GM19463 (cell line): ENCODE measurements around the gene PTPRU.
"Not testable (repeated sequence)": the region's sequence is repeated elsewhere in the genome, so short reads cannot be mapped to it uniquely, and the experiment has no call there.

ENCODE experiments used
- ATAC-seq: cut with Tn5 transposase; IDR thresholded peaks from one replicate; pipeline ENCODE4 v1.9.1; 2021; ENCODE audit warnings: mild to moderate bottlenecking, moderate library complexity; ENCODE audit not compliant: unreplicated experiment

Gene PTPRU

DNA sequence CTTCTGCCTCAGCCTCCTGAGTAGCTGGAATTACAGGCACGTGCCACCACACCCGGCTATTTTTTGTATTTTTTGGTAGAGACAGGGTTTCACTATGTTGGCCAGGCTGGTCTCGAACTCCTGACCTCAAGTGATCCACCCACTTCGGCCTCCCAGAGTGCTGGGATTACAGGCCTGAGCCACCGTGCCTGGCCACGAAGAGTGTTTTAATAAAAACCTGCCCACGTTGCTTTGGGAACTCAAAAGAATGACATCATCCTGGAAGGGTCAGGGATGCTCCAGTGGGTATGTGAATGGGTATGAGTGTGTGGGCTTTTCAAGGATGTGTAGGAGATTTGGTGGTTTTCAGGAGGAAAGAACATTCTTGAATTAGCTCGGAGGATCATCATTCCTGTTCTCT is 78.4 kb downstream of the PTPRU start:
- not testable (repeated sequence) for ATAC-seq

DNA sequence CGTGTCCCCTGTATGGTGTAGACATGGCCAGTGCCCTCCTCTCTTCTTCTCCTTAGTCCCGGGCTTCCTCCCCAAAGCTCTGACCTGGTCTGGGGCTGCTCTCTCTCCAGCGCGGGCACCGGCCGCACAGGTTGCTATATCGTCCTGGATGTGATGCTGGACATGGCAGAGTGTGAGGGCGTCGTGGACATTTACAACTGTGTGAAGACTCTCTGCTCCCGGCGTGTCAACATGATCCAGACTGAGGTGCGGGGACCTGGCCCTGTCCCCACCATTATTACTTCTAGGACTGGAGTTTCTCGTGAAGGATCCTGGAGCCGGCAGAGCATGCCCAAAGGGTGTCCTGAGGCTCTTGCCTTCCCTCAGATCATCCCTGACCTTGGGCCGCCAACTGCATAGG is 78.9 kb downstream of the PTPRU start:
- ATAC-seq = no peak

DNA sequence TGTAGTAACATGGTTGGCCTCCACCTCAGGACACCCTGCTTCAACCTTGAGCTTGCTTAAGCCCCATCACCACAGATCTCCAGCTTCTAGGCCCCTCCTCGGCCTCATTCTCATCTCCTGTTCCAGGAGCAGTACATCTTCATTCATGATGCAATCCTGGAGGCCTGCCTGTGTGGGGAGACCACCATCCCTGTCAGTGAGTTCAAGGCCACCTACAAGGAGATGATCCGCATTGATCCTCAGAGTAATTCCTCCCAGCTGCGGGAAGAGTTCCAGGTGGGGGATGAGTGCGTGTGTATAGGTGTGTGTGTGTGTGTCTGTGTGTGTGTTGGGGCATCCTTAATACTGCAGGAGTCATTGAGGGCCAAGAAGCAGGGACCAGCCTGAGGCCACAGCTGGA is 79.6 kb downstream of the PTPRU start:
- ATAC-seq = no peak

DNA sequence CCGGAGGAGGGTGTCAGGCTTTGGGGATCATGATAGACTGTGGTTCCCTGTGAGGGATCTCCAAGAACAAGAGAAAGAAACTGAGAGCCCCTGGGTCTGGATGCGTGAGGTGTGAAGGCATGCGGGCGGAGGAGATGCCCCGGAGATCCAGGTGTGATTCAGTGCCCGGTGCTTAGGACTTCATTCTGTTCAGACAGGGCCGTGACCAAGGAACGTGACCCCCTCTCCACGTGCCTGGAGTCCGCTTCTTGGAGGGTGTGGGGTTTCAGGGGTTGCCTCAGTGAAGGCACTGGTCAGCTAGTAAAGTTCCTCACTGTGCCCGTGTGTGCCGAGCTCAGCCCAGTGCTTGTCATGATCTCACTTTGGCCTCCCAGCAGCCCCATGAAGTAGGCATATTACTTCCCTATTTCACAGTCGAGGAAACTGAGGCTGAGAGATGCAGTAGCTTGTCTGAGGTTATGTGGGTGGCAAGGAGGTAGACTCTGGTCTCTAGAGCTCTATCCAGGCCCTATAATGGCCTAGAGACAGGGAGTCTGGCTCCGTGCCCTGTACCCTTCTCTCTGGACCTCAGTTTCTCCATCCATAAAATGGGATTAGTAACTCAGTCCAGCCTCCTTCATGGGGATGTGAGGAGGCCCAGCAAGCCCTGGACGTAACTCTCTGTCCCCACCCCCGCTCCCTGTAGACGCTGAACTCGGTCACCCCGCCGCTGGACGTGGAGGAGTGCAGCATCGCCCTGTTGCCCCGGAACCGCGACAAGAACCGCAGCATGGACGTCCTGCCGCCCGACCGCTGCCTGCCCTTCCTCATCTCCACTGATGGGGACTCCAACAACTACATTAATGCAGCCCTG is 81.0 kb downstream of the PTPRU start:
- ATAC-seq = no peak

DNA sequence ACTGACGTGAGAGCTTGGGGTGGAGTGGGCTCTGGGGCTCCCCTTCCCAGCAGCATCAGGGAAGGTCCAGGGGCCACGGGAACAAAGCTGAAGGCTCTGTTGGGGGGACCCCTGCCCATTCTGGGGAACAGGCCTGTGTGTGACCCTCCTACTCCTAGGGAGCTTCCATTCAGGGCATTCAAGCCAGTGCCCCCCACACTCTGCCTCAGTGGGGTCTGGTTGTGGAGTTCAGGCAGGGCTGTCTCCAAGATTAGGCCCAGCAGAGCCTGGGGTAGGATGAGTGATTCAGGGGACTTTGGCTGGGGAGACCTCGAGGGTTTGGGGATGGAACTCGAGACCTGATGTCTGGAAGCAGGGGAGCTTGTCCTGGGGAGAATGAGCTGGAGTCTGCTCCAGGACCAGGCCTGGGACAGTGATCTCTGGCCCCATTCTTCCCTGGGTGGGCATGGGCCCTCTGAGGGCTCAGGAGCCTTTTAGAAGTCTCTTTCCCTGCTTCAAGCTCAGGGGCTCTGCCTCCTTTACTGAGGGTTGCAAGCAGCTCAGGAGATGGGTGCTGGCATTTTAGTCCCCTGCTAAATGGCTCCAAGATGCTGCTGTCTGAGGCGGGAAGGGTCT is 81.7 kb downstream of the PTPRU start:
- no peak for ATAC-seq

DNA sequence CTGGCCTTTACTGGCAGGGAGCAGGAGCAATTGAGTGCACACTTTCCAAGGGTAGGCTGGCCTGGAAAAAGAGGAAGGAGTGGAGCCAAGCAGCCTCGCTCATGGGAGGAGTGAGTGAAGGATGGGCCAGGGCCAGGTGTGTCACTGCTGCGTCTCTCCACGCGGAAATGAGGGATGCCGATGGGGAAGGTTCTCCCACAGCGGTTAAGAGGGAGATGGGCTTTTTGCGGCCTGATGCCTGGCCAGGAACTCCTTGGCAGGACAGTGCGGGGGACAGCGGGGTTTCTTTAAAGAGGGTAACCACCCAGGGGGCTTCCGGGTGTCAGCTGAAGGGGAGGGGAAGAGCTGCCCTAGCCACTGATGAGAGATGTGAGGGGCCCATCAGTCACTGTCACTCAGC is 82.4 kb downstream of the PTPRU start:
- ATAC-seq = no peak

DNA sequence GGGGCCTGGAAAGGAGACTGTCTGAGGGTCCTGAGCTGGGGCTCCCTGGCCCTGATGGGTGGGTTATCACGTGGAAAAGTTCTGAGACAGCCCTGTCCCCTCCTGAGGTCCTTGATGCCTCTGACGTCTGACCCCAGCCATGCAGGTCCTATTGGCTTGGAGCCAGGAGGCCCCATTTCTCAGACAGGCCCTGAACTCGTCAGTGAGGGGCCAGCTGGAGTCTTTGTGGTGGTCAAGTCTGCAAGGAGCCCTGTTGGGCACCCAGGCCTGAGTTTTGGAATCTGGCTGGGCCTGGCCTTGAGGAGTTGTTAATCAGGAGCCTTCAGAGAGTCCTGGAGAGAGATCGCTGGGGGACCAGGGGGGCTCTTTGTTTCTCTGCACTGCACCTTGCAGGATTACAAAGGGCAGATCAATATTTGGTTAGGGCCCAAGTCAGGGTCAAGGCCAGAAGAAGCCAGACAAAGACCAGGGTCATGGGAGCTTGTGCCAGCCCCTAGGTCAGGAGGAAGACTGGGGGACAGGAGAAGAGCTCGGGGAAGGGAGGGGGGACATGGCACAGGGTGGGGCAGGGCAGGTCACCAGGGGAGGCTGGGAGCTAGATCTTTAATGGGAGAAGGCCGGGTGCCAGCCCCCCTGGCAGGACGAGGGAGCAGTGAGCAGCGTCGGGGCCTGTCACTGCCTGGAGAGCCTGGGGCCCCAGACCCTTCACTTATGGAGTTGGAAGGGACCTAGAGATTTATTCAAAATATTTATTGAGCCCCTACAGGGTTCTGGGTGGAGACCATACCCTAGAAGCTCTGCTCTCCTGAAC is 83.2 kb downstream of the PTPRU start:
- no peak for ATAC-seq

DNA sequence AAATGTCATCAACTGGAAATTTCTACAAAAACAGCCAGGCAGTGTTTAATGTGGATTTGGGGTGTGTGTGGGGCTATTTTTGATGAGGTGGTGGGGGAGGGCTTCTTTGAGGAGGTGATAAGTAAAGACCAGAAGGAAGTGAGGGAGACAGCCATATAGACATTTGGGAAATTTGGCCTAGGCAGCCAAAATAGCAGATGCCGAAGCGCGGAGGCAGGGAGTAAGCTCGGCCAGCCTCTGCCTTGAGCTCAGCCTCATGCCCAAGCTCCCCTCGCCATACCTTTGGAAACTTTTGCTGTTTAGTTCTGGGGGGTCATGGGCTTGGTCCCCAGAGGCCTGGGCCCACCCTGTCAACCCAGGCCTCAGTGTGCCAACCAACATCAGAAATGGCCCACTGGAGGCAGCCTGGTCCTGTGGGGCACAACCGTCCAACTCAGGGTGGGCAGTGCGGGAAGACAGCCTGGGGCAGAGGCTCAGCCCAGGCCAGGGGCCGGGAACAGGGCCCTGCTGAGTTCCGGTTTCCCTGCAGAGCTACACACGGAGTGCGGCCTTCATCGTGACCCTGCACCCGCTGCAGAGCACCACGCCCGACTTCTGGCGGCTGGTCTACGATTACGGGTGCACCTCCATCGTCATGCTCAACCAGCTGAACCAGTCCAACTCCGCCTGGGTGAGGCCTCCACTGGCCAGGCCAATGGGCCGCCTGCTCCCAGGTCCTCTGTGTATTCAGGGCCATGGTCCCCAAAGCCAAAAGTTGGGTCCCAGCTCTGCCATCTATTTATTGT is 84.0 kb downstream of the PTPRU start:
- no peak for ATAC-seq

DNA sequence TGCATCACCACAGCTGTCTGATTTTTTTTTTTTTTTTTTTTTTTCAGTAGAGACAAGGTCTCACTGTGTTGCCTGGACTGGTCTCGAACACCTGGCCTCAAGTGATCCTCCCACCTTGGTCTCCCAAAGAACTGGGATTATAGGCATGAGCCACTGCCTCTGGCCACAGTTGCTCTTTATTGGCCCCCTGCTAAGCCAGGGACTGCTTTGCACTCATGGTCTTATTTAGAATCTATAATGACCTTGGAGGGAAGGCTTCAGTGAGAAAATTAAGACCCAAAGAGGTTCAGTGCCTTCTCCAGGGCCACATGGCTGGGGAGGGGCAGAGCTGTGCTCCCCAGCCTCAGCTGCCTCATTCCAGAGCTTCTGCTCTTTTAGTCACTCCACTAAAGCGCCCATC is 84.9 kb downstream of the PTPRU start:
- ATAC-seq = no peak

DNA sequence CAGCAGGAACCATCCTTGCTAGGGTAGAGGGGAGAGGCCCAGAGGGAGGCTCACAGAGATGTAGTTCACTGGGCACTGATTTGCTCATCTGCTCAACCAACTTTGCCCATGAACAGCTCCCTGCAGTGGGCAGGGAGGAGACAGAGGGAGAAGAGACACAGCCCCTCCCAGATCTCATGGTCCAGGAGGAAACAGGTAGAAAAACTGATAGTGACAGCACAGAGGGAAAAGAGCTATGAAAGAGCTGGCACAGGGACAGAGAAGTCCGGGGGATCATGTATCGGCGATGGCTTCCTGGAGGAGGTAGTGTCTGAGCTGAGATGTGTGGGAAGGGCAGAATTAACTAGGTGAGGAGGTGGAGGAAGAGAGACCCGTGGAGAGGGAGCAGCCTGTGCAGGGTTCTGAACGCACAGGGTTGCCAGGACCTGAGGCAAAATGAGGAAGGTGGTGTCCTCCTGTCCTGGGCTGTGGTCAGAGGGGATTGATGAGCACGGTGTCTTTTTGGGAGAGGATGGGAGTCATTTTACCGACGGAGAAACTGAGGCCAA is 85.9 kb downstream of the PTPRU start:
- no peak for ATAC-seq

DNA sequence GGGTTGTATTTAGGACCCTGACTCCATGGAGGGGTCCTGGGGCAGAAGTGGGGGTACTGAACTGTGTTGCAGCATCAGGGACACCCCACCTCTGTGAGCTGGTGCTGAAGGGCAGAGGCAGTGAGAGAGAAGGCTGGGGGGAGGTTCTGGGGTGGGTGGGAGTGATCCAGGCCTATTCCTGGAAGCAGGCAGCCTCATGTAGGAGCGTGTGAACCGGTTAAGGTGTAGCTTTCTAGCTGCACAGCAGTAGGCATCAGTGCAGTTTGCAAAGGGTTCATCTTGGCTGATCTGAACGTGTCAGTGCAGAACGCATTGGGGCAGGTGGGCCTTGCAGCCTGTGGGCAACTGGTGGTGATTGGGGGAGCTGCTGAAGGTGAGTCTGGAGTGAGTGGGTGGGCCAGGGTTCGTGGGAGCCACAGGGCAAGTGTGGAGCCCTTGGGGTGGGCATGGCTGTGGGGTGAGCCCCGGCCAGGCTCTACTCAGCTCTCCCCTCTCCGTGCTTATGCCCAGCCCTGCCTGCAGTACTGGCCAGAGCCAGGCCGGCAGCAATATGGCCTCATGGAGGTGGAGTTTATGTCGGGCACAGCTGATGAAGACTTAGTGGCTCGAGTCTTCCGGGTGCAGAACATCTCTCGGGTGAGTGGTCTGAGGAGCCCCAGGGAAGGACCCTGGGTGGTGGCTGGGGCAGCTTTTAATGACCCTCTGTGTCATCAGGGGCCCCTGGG is 86.7 kb downstream of the PTPRU start:
- no peak for ATAC-seq

DNA sequence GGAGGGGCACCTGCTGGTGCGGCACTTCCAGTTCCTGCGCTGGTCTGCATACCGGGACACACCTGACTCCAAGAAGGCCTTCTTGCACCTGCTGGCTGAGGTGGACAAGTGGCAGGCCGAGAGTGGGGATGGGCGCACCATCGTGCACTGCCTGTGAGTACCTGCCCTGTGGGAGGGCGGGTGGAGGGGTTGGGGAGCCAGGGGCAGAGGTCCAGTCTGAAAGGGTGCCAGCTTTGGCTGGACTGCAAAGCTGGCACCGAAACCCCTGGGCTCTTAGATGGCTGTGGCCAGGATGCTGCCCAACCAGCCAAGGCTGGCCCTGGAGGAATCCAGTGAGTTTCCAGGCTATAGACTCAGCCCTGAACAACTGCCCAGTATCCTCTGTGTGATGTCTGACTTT is 87.3 kb downstream of the PTPRU start:
- no peak for ATAC-seq

DNA sequence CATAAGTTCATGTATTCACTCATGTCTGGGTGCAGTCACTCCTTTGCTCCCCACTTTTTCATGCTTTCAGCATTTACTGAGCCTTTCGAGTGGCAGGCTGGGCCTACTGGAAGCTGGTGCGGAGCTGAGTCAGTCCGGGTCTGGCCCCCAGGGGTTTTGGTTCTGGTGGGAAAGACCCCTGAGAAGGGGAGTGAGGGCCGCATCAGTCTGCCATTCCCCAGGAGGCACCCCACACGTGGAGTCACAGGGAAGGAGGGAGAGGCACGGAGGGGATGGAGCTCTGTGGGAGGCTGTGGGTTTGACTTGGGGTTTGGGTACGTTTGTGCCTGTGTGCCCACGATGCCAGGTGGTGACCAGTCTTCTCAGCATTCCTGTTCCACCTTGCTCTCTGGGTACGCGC is 87.9 kb downstream of the PTPRU start:
- no peak for ATAC-seq

DNA sequence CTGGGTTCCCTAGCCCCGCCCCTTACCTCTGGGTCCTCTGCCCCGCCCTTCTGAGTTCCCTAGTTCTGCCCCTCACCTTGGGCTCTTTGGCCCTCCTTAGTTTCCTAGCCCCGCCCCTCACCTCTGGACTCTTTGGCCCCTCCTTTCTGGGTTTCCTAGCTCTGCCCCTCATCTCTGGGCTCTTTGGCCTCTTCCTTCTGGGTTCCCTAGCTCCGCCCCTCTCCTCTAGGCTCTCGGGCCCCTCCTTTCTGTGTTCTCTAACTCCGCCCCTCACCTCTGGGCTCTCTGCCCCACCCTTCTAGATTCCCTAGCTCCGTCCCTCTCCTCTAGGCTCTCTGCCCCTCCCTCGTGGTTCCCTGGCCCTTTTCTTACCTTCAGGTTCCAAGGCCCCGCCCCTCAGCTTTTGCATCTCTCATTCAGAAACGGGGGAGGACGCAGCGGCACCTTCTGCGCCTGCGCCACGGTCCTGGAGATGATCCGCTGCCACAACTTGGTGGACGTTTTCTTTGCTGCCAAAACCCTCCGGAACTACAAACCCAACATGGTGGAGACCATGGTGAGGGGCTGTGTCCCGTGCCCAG is 88.5 kb downstream of the PTPRU start:
- ATAC-seq = no peak

DNA sequence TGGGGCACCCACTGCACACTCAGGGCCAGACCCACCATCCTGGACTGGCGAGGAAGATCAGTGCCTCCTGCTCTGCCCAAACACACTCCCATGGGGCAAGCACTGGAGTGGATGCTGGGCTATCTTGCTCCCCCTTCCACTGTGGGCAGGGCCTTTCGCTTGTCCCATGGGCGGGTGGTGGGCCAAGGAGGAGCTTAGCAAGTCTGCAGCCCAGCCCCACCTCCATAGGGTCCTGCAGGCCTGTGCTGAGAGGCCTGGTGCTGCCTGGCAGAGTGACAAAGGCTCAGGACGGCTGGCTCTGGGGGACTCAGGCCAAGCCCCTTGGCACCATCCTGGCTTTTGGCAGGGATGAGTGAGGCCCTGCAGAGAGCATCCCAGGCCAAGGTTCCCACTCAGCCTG is 89.4 kb downstream of the PTPRU start:
- no peak for ATAC-seq

DNA sequence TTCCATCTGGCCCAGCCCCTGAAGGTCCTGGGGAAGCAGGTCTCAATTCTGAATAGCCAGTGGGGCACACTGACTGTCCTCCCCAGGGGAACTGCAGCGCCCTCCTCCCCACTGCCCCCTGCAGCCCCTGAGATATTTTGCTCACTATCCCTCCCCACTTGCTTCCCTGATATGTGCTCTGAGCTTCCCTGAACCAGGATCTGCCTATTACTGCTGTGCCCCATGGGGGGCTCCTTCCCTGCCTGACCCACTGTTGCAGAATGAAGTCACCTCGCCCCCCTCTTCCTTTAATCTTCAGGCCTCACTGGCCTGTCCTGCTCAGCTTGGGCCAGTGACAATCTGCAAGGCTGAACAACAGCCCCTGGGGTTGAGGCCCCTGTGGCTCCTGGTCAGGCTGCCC is 89.8 kb downstream of the PTPRU start:
- ATAC-seq = no peak

DNA sequence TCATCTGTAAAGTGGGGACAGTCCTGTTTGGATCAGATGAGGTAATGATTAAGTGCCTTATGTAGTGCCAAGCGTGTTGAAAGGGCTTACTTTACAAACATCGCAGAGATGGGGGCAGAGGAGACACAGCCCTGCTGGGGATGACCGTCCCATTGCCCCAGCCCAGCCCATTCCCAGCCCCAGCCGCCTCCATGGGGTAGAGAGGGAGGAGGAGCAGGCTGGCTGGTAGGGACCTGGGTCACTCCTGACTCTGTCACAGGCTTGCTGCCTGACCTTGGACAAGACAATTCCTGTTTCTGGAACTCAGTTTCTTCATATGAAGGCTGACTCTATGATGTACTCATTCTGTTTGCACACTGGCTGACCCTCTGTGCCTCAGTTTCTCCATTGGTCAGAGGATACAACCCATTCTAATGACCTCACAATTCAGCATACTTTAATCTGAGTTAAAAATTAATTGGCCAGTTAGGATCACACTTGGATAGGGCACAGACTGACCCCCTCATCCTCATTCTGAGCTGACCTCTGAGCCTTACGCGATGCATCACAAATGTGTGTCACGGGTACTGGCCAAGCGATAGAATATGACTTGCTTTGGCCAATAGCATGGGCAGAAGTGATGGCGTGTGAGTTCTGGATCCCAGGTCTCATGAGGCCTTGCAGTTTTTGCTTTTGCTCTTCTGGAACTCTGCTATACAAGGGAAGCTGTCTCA is 91.1 kb downstream of the PTPRU start:
- no peak for ATAC-seq

DNA sequence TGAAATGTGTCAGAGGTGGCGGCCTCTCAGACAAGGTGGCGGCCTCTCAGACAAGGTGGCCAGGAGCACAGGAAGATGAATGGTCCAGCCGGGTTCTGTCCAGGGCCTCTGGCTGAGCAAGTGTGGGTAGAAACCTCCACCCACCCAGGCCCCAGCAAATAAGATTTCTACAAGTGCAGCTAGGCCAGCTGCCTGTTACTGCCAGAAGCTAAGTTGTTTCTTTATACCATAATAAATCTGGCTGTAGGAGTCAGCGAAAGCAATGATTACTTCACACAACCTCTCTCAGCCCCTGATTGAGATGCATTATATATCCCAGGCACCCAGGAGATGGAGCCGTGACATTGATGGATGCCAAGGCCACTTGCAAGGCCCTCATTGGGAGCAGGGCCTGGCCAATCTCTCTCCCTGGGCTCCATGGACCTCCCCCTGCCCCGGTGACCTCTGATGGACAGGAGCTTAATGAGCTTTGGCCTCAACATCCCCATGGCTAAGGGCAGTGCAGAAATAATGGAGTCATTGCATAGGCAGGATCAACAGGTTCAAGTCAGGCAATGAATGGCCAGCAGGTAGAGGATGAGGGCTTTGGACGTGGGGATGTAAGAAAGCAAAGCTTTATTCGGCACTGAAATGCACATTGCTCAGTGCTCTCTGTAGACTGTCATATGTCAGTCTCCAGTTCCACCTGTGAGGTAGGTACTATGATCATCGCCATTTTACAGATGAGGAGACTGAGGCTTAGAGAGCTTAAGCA is 92.9 kb downstream of the PTPRU start:
- no peak for ATAC-seq
